GF-D8 (cell line): ENCODE measurements around the gene PFDN2.
A peak's percentile ranks its signal among the peaks of the same experiment; 100 is the strongest.
"Not testable (repeated sequence)": the region's sequence is repeated elsewhere in the genome, so short reads cannot be mapped to it uniquely, and the experiment has no call there.

ENCODE experiments used
- DNase-seq: peaks from one replicate; lab custom pipeline; 2025; lab: John Stamatoyannopoulos, UW

Gene PFDN2

GRCh38 chr1:161138431-161138830, 20.6 kb upstream of the PFDN2 start:
- no peak for DNase-seq

DNA sequence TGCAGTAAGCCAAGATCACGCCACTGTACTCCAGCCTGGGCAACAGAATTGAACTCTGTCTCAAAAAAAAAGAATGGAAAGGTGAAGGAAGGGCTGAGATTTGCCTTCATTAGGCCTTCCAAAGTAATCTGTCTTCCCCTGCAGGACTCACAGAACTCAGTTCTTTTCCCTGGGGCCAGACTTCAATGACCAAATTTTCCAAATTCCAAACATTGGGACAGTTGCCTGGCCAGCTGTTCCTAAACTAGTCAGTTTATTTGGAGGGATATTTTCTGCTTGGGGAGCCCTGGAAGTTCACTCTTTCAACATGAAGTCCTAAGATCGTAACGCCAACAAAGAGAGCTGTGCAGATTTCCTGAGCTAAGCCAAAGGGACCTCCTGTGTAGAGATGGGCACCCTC, 20.0 kb upstream of the PFDN2 start:
- no peak for DNase-seq

- no peak for DNase-seq
Observed at GRCh38 chr1:161133220-161133740, 15.4 kb upstream of the PFDN2 start.

- peak; percentile 94 for DNase-seq
Observed at GRCh38 chr1:161132410-161133219, 14.8 kb upstream of the PFDN2 start, which contains the start of gene DEDD. DEDD (minus strand) TSS chr1:161132667; CDS start chr1:161124462, 8,205 bp downstream.

GRCh38 chr1:161131523-161132409, 13.9 kb upstream of the PFDN2 start:
- no peak for DNase-seq

GRCh38 chr1:161130266-161130665, 12.4 kb upstream of the PFDN2 start:
- DNase-seq, result no peak

- DNase-seq, result no peak
Observed at GRCh38 chr1:161128591-161129420, 11.0 kb upstream of the PFDN2 start.

- DNase-seq, result peak; percentile 89
Observed at GRCh38 chr1:161127649-161128048, 9.8 kb upstream of the PFDN2 start.

DNA sequence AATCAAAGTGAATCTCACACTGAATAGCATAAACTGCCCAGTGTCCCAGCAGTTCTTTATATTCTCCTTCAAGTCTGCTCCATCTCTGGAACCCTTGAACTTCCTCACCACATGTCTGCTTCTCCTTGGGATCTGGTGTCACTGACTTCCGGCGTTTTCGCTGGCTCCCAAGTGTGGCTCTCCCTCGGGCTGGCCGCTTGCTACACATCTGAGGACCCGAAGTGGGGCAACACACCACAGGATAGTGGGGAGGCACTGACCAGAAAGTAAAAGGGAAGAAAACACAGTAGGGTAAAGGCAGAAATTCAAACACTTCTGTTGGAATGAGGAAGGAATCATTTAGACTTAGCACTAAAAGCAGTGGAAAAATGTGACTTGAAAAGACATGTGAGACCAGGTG, 5.1 kb upstream of the PFDN2 start:
- DNase-seq, result no peak

- peak; percentile 13 for DNase-seq
Observed at GRCh38 chr1:161121834-161122233, 4.0 kb upstream of the PFDN2 start.

DNA sequence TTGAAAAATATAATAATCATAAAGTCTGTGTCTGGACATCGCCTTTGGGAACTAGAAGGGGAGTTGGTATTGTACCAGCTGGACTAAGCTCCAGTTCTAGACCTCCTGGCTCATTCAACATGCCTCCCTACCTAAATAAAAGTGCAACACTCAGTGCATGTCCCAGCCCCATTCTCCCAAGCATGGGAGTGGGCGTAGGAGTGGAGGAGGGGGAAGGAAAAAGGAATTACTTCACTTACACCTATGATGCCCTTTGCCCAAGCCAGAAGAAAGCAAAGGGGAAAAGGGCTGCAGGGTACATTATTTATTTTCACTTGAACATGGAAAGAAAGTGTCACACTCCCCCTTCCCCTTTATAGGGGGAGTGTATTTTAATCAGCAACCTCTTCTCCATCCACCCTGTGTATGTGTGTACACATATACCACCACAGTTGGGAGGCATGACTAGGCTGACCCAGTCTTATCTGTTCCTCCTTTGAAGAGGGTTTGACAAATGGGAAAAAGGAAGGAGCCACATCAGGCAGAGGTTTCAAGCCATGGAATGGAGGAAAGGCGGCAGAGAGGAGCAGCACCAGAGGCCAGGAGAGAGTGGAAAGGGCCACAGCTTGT, 3.3 kb upstream of the PFDN2 start:
- no peak for DNase-seq

- DNase-seq, result peak; percentile 26
Observed at GRCh38 chr1:161119092-161119903, 1.5 kb upstream of the PFDN2 start.

GRCh38 chr1:161115961-161116360, 1.9 kb downstream of the PFDN2 start:
- DNase-seq, result not testable (repeated sequence)

DNA sequence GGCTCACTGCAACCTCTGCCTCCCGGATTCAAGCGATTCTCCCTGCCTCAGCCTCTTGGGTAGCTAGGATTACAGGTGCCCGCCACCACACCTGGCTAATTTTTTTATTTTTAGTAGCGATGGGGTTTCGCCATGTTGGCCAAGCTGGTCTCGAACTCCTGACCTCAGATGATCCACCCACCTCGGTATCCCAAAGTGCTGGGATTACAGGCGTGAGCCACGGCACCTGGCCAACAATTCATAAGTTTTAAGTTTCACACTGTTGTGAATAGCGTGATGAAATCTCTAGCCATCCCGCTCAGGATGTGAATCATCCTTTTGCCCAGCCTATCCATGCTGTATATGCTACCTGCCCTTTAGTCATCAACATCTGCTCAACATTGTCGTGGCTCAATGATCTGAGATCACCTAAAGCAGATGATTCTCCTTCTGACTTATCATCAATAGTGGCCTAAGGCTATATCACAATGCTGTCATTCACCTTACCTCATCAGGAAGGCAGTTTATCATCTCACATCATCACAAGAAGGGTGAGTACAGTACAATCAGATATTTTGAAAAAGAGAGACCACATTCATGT, 2.6 kb downstream of the PFDN2 start:
- DNase-seq, result no peak

DNA sequence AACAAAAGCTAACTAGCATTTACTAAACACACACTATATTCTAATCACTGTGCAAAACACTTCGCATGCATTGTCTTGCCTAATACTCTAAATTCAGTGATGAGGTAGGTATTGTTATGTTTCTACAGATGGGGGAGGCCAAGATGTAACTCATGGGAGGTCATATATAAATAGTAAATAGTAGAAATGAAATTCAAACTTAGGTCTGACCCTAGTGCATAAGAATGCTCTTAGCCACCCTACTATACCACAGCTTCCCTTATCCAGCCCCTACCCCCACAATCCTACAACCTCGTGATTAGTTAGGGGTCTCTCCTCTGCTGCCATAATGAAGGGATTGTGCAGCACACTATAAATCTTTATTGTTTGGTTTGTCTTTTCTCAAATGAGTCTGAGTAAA, 3.3 kb downstream of the PFDN2 start:
- no peak for DNase-seq

- DNase-seq, result no peak
Observed at GRCh38 chr1:161113915-161114314, 3.9 kb downstream of the PFDN2 start.

GRCh38 chr1:161111527-161111926, 6.3 kb downstream of the PFDN2 start:
- no peak for DNase-seq

DNA sequence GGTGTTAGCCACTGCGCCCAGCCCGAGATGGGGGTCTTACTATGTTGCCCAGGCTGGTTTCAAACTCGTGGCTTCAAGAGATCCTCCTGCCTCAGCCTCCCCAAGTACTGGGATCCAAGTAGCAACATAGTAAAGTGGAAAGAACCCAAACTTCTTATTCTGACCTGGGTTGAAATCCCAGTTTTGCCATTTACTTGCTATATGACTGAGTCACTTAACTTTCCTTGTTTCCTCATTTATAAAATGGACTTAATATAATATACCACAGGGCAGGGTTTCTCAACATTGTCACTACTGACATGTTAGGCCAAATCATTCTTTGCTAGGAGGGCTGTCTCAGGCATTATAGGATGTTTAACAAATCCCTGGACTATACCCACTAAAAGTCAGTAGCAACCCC, 6.7 kb downstream of the PFDN2 start:
- DNase-seq, result no peak

DNA sequence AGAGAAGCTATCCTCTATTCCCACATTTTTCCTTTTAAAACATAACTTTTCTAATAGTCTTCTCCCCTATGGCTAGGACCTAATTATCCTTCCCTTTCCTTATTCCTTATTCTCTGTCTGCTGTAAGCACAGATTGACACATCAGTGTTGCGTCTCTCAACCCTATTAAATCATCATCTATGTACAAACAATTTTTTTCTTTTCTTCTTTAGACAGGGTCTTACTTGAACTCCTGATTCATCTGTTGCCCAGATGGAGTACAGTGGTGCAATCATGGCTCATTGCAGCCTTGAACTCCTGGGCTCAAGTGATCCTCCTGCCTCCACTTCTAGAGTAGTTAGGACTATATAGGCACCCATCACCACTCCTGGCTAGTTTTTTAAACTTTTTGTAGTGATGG, 11.4 kb downstream of the PFDN2 start:
- no peak for DNase-seq

DNA sequence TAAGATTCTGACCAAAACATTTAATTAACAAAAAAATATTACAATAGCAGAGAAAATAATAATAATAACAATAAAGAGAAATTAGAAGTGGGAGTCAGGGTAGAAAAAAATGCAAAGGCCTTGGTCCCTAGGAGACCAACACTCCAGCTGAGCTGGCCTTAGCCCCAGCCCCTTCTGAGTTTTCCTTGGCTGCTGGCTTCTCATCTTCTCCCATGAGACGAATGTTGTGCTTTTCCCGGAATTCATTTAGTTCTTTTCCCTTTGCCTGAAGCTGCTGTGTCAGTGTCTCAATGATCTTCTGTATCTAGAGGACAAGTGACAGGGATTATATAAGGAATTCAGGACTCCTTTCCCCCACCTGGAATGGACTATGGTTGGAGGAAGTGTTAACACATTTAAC, 17.3 kb downstream of the PFDN2 start:
- no peak for DNase-seq
